Adrenal gland (tissue), 19 donors: ENCODE data around the gene ZSCAN18. TPM values are rescaled to one million over a fixed set of nuclear protein-coding genes. Genes with fewer than 3 reads are reported as not detected.
"Not testable (repeated sequence)": the region's sequence is repeated elsewhere in the genome, so short reads cannot be mapped to it uniquely, and the experiment has no call there.

Source experiments
- DNase-seq, 7 donors: peaks; one replicate each; pipeline ENCODE4 v3.0.0-alpha.2; 2019 to 2020
- H3K27ac ChIP-seq, 5 donors: fragments of 200-600 bp; sonication (generic) in 4 of 5; 1 replicate in 3 of 5; 2 replicates in 2 of 5; pipeline versions ENCODE4 v1.5.1 to v1.8.0; 2016 to 2020; ENCODE audit warnings: mild to moderate bottlenecking in 1 of 5
- H3K27me3 ChIP-seq: fragments of 200-600 bp; 2 replicates; pipeline ENCODE4 v1.8.0; 2021
- H3K36me3 ChIP-seq, 2 donors: fragments of 200-600 bp; replicated peaks in 1 of 2; 1 replicate in 1 of 2; 2 replicates in 1 of 2; pipeline versions ENCODE4 v1.5.1 to v1.8.0; 2018 to 2022
- H3K4me1 ChIP-seq, 2 donors: fragments of 200-600 bp; replicated peaks in 1 of 2; 1 replicate in 1 of 2; 2 replicates in 1 of 2; pipeline versions ENCODE4 v1.5.1 to v1.8.0; 2018 to 2021
- H3K4me3 ChIP-seq, 4 donors: fragments of 200-600 bp; sonication (generic) in 3 of 4; one replicate each; pipeline ENCODE4 v1.5.1; 2016 to 2018
- H3K9me3 ChIP-seq, 3 donors: fragments of 200-600 bp; sonication (generic) in 1 of 3; replicated peaks in 1 of 3; 1 replicate in 2 of 3; 2 replicates in 1 of 3; pipeline versions ENCODE4 v1.5.1 to v1.8.0; 2016 to 2021
- POLR2A ChIP-seq, 2 donors: fragments of 450-650 bp; IDR thresholded peaks; one replicate each; pipeline ENCODE4 v1.6.1; 2017; ENCODE audit warnings: antibody characterized with exemption in 2 of 2, mild to moderate bottlenecking in 2 of 2, moderate library complexity in 1 of 2
- WGBS, 4 donors: extraction: QIAGEN DNeasy Blood & Tissue Kit in 2 of 4; methylation state at CpG; one replicate each; pipeline versions ENCODE4 v1.1.5 to v1.1.7; 2013 to 2017; 5-methylcytosine and 5-hydroxymethylcytosine counted together
- intact Hi-C, 2 donors: fragments of 100-400 bp; cut with DNase I; formaldehyde crosslinking; loops; one replicate each; pipeline versions ENCODE4 v1.14.1 to v1.15.0; 2022 to 2023
- long read RNA-seq, 10 donors: library from polyadenylated mRNA in 3 of 10; unstranded in 2 of 10; stranded (forward) in 1 of 10; transcript quantifications; one replicate each; pipeline ENCODE4 v2.0.0 and lab custom pipeline, GENCODE V29; 2021 to 2026
- polyA plus RNA-seq, 3 donors: library from polyadenylated mRNA; stranded (reverse); fragments of 200-250 nt in 2 of 3; fragments of 350-450 nt in 1 of 3; fragmentation: Illumina TruSeq in 1 of 3; extraction: RNeasy Lipid Tissue Mini Kit (QIAGEN cat#74804) in 1 of 3; gene quantifications; one replicate each; pipeline ENCODE4 v1.2.3, GENCODE V29; 2013 to 2014
- total RNA-seq, 9 donors: library from RNA; depleted of rRNA in 4 of 9; stranded (reverse); fragments of >200 nt in 4 of 9; fragments of 120-200 nt in 1 of 9; fragmentation: NEBNext Ultra II Directional in 1 of 9; extraction: Animal tissue kit (Norgen Biotek cat#: 25700) in 1 of 9; gene quantifications; one replicate each; pipeline versions ENCODE4 v1.1.0 to v1.2.4, GENCODE V29; 2013 to 2023
- TF ChIP-seq, protein P1 (sequence below), 6 experiments: fragments of 450-650 bp in 4 of 6; fragments of 200-600 bp in 2 of 6; sonication (generic) in 1 of 6; IDR thresholded peaks; 1 replicate in 5 of 6; 2 replicates in 1 of 6; pipeline versions ENCODE4 v1.5.1 to v1.8.0; 2016 to 2021; ENCODE audit warnings: antibody characterized with exemption in 6 of 6, mild to moderate bottlenecking in 2 of 6, moderate library complexity in 1 of 6
- donor health status: healthy with polysubstance abuse.
- donor health status: Bipolar disorder and iron deficiency.
- donor health status: DM: yes; HTN: yes; CAD: no.
- donor health status: DM: no; HTN: no; CAD: no.
- donor health status: DM: no; HTN: no; CAD: no.
- donor health status: DM: yes; HTN: yes; CAD: no.

ZSCAN18 gene
- total RNA-seq (10 to 100 TPM; 37.7 to 81.2 (median 61.5) TPM), polyA plus RNA-seq (10 to 100 TPM; 18.7 to 63.9 (median 62.9) TPM)
- long read RNA-seq, donor 1, full-length matches to known transcripts = 6 of 6 reads
- long read RNA-seq, donor 1, partial matches to known transcripts = 0 of 6 reads
- long read RNA-seq, donor 1, other reads (novel, unspliced or antisense) = 0 of 6 reads
- long read RNA-seq, donor 2, full-length matches to known transcripts = 6 of 6 reads
- long read RNA-seq, donor 2, partial matches to known transcripts = 0 of 6 reads
- long read RNA-seq, donor 2, other reads (novel, unspliced or antisense) = 0 of 6 reads
- long read RNA-seq, donor 3, partial matches to known transcripts = 0 of 4 reads
- long read RNA-seq, donor 3, other reads (novel, unspliced or antisense) = 0 of 4 reads
- long read RNA-seq, donor 4, partial matches to known transcripts = 0 of 2 reads
- long read RNA-seq, donor 4, other reads (novel, unspliced or antisense) = 1 of 2 reads
- long read RNA-seq, donor 5, transcript ZSCAN18-217 (7 exons, 2,190 nt) = major isoform, 74 of 126 reads
- long read RNA-seq, donor 5, partial matches to known transcripts = 4 of 126 reads
- long read RNA-seq, donor 5, other reads (novel, unspliced or antisense) = 47 of 126 reads
- long read RNA-seq, donor 6, partial matches to known transcripts = 1 of 3 reads
- long read RNA-seq, donor 6, other reads (novel, unspliced or antisense) = 2 of 3 reads
- long read RNA-seq, donor 7, full-length matches to known transcripts = 2 of 2 reads
- long read RNA-seq, donor 7, partial matches to known transcripts = 0 of 2 reads
- long read RNA-seq, donor 7, other reads (novel, unspliced or antisense) = 0 of 2 reads
- long read RNA-seq, donor 8, full-length matches to known transcripts = 8 of 19 reads
- long read RNA-seq, donor 8, partial matches to known transcripts = 6 of 19 reads
- long read RNA-seq, donor 8, other reads (novel, unspliced or antisense) = 5 of 19 reads
- long read RNA-seq, donor 9, full-length matches to known transcripts = 3 of 3 reads
- long read RNA-seq, donor 9, partial matches to known transcripts = 0 of 3 reads
- long read RNA-seq, donor 9, other reads (novel, unspliced or antisense) = 0 of 3 reads
- long read RNA-seq, donor 10, full-length matches to known transcripts = 7 of 12 reads
- long read RNA-seq, donor 10, partial matches to known transcripts = 5 of 12 reads
- long read RNA-seq, donor 10, other reads (novel, unspliced or antisense) = 0 of 12 reads

GRCh38 chr19:58097781-58098681 is at the start of gene ZSCAN18:
TSS of gene ZSCAN18 (minus strand) at chr19:58098231. CDS start at chr19:58090267, 7,964 bp downstream.
- H3K9me3 ChIP-seq = peaks cover 0 to 13% (median 0%) of the 10 kb centered on the region in 3 donors
- H3K27ac ChIP-seq = peak within 1 kb of the TSS in 4 of 5 donors; percentile 66 to 92 (median 81)
- TF ChIP-seq, protein P1, sequence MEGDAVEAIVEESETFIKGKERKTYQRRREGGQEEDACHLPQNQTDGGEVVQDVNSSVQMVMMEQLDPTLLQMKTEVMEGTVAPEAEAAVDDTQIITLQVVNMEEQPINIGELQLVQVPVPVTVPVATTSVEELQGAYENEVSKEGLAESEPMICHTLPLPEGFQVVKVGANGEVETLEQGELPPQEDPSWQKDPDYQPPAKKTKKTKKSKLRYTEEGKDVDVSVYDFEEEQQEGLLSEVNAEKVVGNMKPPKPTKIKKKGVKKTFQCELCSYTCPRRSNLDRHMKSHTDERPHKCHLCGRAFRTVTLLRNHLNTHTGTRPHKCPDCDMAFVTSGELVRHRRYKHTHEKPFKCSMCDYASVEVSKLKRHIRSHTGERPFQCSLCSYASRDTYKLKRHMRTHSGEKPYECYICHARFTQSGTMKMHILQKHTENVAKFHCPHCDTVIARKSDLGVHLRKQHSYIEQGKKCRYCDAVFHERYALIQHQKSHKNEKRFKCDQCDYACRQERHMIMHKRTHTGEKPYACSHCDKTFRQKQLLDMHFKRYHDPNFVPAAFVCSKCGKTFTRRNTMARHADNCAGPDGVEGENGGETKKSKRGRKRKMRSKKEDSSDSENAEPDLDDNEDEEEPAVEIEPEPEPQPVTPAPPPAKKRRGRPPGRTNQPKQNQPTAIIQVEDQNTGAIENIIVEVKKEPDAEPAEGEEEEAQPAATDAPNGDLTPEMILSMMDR (IDR thresholded peaks at IDR 0.05) = no peak
- peak; percentile 41 to 52 for TF ChIP-seq POLR2A (IDR thresholded peaks at IDR 0.05)
- peak; percentile 95 to 99 (median 97) for DNase-seq
- H3K4me3 ChIP-seq = peak within 1 kb of the TSS; percentile 40 to 96 (median 71)
- peaks cover 4 to 9% of the 10 kb centered on the region in 2 donors for H3K4me1 ChIP-seq
- intact Hi-C loops = no loop called here
- H3K36me3 ChIP-seq = no peaks in the 10 kb centered on the region
- 1 to 3% (median 1%) methylated on average over 16 to 67 of the region's 67 CpGs for WGBS, 4 donors
- H3K27me3 ChIP-seq = no peaks in the 10 kb centered on the region

DNA sequence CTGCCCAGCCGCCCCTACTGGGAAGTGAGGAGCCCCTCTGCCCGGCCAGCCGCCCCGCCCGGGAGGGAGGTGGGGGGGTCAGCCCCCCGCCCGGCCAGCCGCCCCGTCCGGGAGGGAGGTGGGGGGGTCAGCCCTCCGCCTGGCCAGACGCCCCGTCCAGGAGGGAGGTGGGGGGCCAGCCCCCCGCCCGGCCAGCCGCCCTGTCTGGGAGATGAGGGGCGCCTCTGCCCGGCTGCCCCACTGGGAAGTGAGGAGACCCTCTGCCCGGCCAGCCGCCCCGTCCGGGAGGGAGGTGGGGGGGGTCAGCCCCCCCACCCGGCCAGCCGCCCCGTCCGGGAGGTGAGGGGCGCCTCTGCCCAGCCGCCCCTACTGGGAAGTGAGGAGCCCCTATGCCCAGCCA is 49.4 kb upstream of the ZSCAN18 start:
- H3K27me3 ChIP-seq, H3K4me1 ChIP-seq, DNase-seq, intact Hi-C loops, H3K36me3 ChIP-seq, H3K4me3 ChIP-seq, H3K27ac ChIP-seq: not testable (repeated sequence)
- peaks cover 0 to 34% (median 0%) of the 10 kb centered on the region in 3 donors for H3K9me3 ChIP-seq
- WGBS, 4 donors = 96 to 100% (median 99%) methylated on average over 2 to 23 of the region's 28 CpGs

DNA sequence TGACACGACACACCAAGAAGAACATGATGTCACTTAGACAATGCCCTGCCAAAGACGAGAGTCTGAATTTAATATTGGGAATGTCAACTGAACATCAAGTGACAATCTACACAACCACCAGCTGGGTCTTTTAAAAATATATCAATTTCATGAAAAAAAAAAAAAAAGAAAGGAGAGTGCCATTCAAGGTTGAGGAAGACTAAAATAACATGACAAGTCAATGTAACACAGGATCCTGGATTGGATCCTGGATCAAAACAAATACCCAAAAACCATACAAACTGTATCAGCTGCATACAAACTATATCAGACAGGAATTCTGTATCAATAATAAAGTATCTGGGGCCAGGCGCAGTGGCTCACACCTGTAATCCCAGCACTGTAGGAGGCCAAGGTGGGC is 47.8 kb upstream of the ZSCAN18 start:
- H3K27ac ChIP-seq = no peak overlapping the region
- DNase-seq = no peak
- intact Hi-C loops = no loop called here
- H3K4me1 ChIP-seq = peaks cover 0 to 5% of the 10 kb centered on the region in 2 donors
- H3K27me3 ChIP-seq = no peaks in the 10 kb centered on the region
- H3K9me3 ChIP-seq = peaks cover 0 to 39% (median 4%) of the 10 kb centered on the region in 3 donors
- no peak overlapping the region for H3K4me3 ChIP-seq
- peaks cover 0 to 14% of the 10 kb centered on the region in 2 donors for H3K36me3 ChIP-seq
- no peak for TF ChIP-seq POLR2A (IDR thresholded peaks at IDR 0.05)
- TF ChIP-seq, protein P1 (IDR thresholded peaks at IDR 0.05) = no peak
- WGBS, 4 donors = 95 to 100% (median 99%) methylated on average over 3 of the region's 3 CpGs

GRCh38 chr19:58134244-58134643 is 36.2 kb upstream of the ZSCAN18 start:
- Histone ChIP-seq H3K27me3 (no peaks in the 10 kb centered on the region), H3K36me3 (peaks cover 0 to 11% of the 10 kb centered on the region in 2 donors), H3K4me3 (no peak overlapping the region), H3K9me3 (peaks cover 10 to 100% (median 14%) of the 10 kb centered on the region in 3 donors), H3K4me1 (no peaks in the 10 kb centered on the region), H3K27ac (no peak overlapping the region)
- WGBS, 4 donors = 97 to 100% (median 99%) methylated on average over 1 of the region's 1 CpG
- no peak for DNase-seq
- intact Hi-C loops = no loop called here
- TF ChIP-seq, protein P1 (IDR thresholded peaks at IDR 0.05) = no peak
- no peak for TF ChIP-seq POLR2A (IDR thresholded peaks at IDR 0.05)
